ENCODE data around the gene CBFA2T3. TPM values are rescaled to one million over a fixed set of nuclear protein-coding genes. Genes with fewer than 3 reads are reported as not detected.

Gene CBFA2T3
- total and polyA plus RNA-seq, 2 of the 13 experiments (the other 11 are each of a cell fraction or from before 2014, with no cell fraction given) = 0.05 TPM; not detected in 1

DNA sequence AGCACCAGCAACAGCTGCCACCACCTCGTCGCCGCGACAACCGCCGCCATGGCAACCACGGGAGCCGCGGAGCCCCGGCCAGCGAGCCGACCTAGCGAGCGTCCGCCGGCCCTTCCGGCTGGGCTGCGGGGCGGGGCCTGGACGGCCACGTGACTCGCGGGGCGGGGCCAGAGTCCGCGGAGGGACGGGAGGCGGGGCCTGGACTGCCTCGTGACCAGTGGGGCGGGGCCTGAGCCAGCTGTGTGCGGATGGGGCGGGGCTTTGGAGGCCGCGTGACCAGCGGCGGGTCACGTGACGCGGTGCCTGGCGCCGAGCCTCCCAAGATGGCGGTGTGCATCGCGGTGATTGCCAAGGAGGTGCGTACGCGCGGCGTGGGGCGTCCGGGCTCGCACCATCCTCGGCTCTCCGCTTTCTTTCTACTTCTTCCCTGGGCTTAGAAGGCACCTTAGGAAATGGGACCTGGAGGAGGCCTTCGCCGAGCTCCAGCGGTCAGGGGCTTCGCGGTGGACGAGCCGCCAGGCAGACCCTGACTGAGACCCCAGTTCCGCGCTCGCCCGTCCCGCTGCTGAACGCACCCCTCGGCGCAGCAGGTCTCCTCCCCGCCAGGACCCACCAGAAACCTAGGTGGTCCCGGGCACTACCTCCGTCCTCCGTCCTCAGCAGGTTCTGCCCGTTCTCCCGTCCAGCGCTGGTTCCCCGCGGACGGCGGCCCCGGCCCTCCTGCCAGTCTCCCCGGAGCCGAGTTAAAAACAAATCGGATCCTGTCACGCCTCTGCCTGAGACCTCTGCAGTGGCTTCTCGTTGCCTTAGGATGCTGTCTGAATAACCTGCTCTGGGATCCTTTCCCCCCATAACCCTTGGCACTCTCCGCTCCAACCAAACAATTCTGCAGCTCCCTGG is 119.9 kb downstream of the CBFA2T3 start, which contains the start of the genes GALNS and TRAPPC2L (continued):
- TF ChIP-seq, protein P1, sequence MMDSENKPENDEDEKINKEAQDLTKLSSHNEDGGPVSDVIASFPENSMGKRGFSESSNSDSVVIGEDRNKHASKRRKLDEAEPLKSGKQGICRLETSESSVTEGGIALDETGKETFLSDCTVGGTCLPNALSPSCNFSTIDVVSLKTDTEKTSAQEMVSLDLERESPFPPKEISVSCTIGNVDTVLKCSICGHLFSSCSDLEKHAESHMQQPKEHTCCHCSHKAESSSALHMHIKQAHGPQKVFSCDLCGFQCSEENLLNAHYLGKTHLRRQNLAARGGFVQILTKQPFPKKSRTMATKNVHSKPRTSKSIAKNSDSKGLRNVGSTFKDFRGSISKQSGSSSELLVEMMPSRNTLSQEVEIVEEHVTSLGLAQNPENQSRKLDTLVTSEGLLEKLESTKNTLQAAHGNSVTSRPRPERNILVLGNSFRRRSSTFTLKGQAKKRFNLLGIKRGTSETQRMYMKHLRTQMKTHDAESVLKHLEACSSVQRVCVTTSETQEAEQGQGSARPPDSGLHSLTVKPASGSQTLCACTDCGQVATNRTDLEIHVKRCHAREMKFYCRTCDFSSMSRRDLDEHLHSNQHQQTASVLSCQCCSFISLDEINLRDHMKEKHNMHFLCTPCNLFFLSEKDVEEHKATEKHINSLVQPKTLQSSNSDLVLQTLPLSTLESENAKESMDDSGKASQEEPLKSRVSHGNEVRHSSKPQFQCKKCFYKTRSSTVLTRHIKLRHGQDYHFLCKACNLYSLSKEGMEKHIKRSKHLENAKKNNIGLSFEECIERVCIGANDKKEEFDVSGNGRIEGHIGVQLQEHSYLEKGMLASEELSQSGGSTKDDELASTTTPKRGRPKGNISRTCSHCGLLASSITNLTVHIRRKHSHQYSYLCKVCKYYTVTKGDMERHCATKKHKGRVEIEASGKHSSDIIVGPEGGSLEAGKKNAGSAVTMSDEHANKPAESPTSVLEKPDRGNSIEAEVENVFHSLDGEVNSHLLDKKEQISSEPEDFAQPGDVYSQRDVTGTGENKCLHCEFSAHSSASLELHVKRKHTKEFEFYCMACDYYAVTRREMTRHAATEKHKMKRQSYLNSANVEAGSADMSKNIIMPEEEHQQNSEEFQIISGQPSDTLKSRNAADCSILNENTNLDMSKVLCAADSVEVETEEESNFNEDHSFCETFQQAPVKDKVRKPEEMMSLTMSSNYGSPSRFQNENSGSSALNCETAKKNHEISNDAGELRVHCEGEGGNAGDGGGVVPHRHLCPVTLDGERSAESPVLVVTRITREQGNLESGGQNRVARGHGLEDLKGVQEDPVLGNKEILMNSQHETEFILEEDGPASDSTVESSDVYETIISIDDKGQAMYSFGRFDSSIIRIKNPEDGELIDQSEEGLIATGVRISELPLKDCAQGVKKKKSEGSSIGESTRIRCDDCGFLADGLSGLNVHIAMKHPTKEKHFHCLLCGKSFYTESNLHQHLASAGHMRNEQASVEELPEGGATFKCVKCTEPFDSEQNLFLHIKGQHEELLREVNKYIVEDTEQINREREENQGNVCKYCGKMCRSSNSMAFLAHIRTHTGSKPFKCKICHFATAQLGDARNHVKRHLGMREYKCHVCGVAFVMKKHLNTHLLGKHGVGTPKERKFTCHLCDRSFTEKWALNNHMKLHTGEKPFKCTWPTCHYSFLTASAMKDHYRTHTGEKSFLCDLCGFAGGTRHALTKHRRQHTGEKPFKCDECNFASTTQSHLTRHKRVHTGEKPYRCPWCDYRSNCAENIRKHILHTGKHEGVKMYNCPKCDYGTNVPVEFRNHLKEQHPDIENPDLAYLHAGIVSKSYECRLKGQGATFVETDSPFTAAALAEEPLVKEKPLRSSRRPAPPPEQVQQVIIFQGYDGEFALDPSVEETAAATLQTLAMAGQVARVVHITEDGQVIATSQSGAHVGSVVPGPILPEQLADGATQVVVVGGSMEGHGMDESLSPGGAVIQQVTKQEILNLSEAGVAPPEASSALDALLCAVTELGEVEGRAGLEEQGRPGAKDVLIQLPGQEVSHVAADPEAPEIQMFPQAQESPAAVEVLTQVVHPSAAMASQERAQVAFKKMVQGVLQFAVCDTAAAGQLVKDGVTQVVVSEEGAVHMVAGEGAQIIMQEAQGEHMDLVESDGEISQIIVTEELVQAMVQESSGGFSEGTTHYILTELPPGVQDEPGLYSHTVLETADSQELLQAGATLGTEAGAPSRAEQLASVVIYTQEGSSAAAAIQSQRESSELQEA (CRISPR knock-in tag; IDR thresholded peaks at IDR 0.05; ENCODE audit: not compliant biosample characterization) = peak; percentile 28
- TF ChIP-seq ZNF331 (CRISPR knock-in tag; IDR thresholded peaks at IDR 0.05) (no peak; the same call in 1 of the 2 replicates), RELA (CRISPR knock-in tag; IDR thresholded peaks at IDR 0.05) (no peak; the same call in 1 of the 2 replicates), ZNF776 (CRISPR knock-in tag; IDR thresholded peaks at IDR 0.05) (peak; percentile 64), GABPA (IDR thresholded peaks at IDR 0.05; ENCODE audit: low read depth, low read length) (no peak), GABPA (CRISPR knock-in tag; IDR thresholded peaks at IDR 0.05; ENCODE audit: low read depth) (0 out of 2 replicates have a peak, but pooled peaks have one; percentile 16), RFX3 (CRISPR knock-in tag; IDR thresholded peaks at IDR 0.05) (peak; percentile 83), ZNF33B (CRISPR knock-in tag; IDR thresholded peaks at IDR 0.05) (peak; percentile 64), TCF12 (IDR thresholded peaks at IDR 0.05) (no peak), TCF12 (CRISPR knock-in tag; IDR thresholded peaks at IDR 0.05) (peak; percentile 32), ZNF619 (CRISPR knock-in tag; IDR thresholded peaks at IDR 0.05) (peak; percentile 57; the same call in 1 of the 2 replicates), FLYWCH1 (CRISPR knock-in tag; IDR thresholded peaks at IDR 0.05) (no peak), ZBTB1 (CRISPR knock-in tag; IDR thresholded peaks at IDR 0.05; ENCODE audit: borderline replicate concordance) (no peak)
- TF ChIP-seq, protein P2, sequence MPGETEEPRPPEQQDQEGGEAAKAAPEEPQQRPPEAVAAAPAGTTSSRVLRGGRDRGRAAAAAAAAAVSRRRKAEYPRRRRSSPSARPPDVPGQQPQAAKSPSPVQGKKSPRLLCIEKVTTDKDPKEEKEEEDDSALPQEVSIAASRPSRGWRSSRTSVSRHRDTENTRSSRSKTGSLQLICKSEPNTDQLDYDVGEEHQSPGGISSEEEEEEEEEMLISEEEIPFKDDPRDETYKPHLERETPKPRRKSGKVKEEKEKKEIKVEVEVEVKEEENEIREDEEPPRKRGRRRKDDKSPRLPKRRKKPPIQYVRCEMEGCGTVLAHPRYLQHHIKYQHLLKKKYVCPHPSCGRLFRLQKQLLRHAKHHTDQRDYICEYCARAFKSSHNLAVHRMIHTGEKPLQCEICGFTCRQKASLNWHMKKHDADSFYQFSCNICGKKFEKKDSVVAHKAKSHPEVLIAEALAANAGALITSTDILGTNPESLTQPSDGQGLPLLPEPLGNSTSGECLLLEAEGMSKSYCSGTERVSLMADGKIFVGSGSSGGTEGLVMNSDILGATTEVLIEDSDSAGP (CRISPR knock-in tag; IDR thresholded peaks at IDR 0.05; ENCODE audit: borderline replicate concordance) = peak; percentile 93
- TF ChIP-seq, protein P3, sequence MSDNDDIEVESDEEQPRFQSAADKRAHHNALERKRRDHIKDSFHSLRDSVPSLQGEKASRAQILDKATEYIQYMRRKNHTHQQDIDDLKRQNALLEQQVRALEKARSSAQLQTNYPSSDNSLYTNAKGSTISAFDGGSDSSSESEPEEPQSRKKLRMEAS (IDR thresholded peaks at IDR 0.05) = peak; percentile 93
- TF ChIP-seq, protein P4, sequence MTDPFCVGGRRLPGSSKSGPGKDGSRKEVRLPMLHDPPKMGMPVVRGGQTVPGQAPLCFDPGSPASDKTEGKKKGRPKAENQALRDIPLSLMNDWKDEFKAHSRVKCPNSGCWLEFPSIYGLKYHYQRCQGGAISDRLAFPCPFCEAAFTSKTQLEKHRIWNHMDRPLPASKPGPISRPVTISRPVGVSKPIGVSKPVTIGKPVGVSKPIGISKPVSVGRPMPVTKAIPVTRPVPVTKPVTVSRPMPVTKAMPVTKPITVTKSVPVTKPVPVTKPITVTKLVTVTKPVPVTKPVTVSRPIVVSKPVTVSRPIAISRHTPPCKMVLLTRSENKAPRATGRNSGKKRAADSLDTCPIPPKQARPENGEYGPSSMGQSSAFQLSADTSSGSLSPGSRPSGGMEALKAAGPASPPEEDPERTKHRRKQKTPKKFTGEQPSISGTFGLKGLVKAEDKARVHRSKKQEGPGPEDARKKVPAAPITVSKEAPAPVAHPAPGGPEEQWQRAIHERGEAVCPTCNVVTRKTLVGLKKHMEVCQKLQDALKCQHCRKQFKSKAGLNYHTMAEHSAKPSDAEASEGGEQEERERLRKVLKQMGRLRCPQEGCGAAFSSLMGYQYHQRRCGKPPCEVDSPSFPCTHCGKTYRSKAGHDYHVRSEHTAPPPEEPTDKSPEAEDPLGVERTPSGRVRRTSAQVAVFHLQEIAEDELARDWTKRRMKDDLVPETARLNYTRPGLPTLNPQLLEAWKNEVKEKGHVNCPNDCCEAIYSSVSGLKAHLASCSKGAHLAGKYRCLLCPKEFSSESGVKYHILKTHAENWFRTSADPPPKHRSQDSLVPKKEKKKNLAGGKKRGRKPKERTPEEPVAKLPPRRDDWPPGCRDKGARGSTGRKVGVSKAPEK (CRISPR knock-in tag; IDR thresholded peaks at IDR 0.05; ENCODE audit: borderline replicate concordance) = no peak

Measured in HepG2 (cell line).